H1 (cell line): ENCODE measurements around the gene TMEM108.

Source experiments
- JUND ChIP-seq: IDR thresholded peaks from 2 replicates; pipeline ENCODE4 v1.6.1; 2011; ENCODE audit warnings: mild to moderate bottlenecking, improper control_type of control experiment, low read length
- POLR2AphosphoS5 ChIP-seq: IDR thresholded peaks from 2 replicates; pipeline ENCODE4 v1.6.1; 2011; ENCODE audit warnings: low read depth, low read length

GRCh38 chr3:133210656-133211055 is 172.5 kb downstream of the TMEM108 start:
- TF ChIP-seq POLR2AphosphoS5 (no peak), JUND (no peak)
